Fibroblast of mammary gland (primary cell): ENCODE results near the gene TMEM131L.

Source experiments
- DNase-seq: peaks from one replicate; pipeline ENCODE4 v3.0.0-alpha.2; 2010; ENCODE audit warnings: low read depth
- H3K4me3 ChIP-seq: 2 replicates; pipeline ENCODE4 v1.5.1; 2011; ENCODE audit warnings: low read depth, mild to moderate bottlenecking, low read length, moderate library complexity; ENCODE audit not compliant: control insufficient read depth
- CTCF ChIP-seq: conservative IDR thresholded peaks from 2 replicates; pipeline ENCODE4 v1.5.1; 2011; ENCODE audit warnings: low read depth, low read length, inconsistent platforms; ENCODE audit not compliant: control insufficient read depth, insufficient read depth

The TMEM131L gene

DNA sequence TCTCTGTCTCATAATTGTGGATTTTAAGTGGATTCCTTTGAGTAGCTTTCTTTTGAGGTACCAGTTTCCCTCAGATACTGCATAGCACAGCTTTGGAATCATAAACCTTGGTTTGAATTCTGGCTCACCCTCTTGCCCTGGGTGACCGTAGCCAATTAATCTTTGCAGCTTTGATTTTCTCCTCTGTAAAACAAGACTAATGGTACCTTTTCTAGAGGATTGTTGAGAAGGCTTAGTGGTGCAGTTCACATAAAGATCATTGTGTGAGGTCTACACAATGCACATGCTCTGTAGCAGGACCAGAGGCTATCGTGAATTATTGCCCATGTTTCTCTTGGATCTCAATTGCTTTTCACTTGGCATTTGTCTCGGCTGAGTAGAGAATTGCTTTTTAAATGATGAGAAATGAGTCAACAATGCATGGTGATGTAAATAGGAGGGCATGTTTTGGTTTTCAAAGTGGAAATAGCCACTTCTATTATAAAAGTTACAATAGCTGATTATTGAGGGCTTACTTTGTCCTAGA, 47.9 kb downstream of the TMEM131L start:
- DNase-seq: peak; percentile 90
- TF ChIP-seq CTCF: no peak
- no peak overlapping the region for H3K4me3 ChIP-seq

- TF ChIP-seq CTCF: no peak
- no peak for DNase-seq
- H3K4me3 ChIP-seq: no peak overlapping the region
Observed at GRCh38 chr4:153514688-153515426, 48.7 kb downstream of the TMEM131L start.

DNA sequence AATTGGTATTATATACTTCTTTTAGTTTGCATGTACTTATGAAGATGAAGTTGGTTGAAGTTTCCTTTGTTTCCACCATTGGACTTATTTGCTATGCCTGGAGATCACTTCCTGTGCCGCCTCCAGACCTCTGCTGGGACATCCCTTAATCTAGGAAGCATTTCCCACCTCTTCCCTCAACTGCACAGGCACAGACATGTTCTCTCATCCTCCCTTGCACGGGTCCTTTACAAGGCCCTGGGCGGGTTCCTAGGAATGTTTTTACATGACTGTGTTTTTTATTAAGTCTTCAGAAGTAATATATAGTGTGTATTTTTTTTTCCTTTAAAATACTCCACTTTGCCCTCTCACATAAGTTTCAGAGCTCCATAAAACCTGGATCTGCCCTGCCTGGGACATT, 51.0 kb downstream of the TMEM131L start:
- no peak for DNase-seq
- no peak overlapping the region for H3K4me3 ChIP-seq
- no peak for TF ChIP-seq CTCF

DNA sequence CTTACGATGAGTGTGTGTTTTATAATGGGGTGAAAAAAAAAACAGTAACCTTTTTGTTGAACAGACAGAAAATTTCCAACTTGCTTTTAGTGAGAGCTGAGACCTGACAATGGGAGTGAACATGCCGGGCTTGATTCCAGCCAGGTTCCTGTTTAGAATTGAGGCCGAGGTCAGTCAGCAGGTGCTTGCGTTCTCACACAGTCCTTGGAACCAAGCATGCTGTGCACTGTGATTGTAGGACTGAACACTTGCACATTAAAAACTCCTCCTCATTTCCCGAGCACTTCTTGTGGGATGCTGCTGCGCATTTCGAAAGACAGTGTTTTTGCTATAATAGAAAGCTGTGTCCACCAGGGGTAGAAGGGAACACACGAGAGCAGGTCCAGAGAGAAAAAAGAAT, 51.8 kb downstream of the TMEM131L start:
- H3K4me3 ChIP-seq: no peak overlapping the region
- DNase-seq: no peak
- TF ChIP-seq CTCF: no peak

GRCh38 chr4:153518637-153519389, 52.7 kb downstream of the TMEM131L start:
- H3K4me3 ChIP-seq: no peak overlapping the region
- DNase-seq: no peak
- no peak for TF ChIP-seq CTCF

GRCh38 chr4:153519687-153520086, 53.5 kb downstream of the TMEM131L start:
- H3K4me3 ChIP-seq: no peak overlapping the region
- no peak for DNase-seq
- TF ChIP-seq CTCF: no peak
